ENCODE data around the gene SORCS3.

Gene SORCS3

GRCh38 chr10:105024184-105024583, 383.1 kb downstream of the SORCS3 start:
- FAIRE-seq, result no peak

GRCh38 chr10:105025092-105025491, 384.0 kb downstream of the SORCS3 start:
- no peak for FAIRE-seq

- FAIRE-seq, result no peak
Observed at GRCh38 chr10:105026566-105026965, 385.5 kb downstream of the SORCS3 start.

GRCh38 chr10:105029286-105029685, 388.2 kb downstream of the SORCS3 start:
- FAIRE-seq, result no peak

GRCh38 chr10:105037022-105037421, 395.9 kb downstream of the SORCS3 start:
- no peak for FAIRE-seq

- FAIRE-seq, result no peak
Observed at GRCh38 chr10:105041956-105042355, 400.9 kb downstream of the SORCS3 start.

GRCh38 chr10:105042906-105043552, 401.9 kb downstream of the SORCS3 start:
- FAIRE-seq, result no peak

GRCh38 chr10:105044902-105045301, 403.8 kb downstream of the SORCS3 start:
- no peak for FAIRE-seq

- no peak for FAIRE-seq
Observed at GRCh38 chr10:105056413-105056812, 415.3 kb downstream of the SORCS3 start.

GRCh38 chr10:105062951-105063350, 421.9 kb downstream of the SORCS3 start:
- FAIRE-seq, result no peak

GRCh38 chr10:105063796-105064195, 422.7 kb downstream of the SORCS3 start:
- FAIRE-seq, result no peak

GRCh38 chr10:105068497-105068896, 427.4 kb downstream of the SORCS3 start:
- no peak for FAIRE-seq

GRCh38 chr10:105070249-105070648, 429.2 kb downstream of the SORCS3 start:
- FAIRE-seq, result no peak

GRCh38 chr10:105070952-105071351, 429.9 kb downstream of the SORCS3 start:
- FAIRE-seq, result no peak

GRCh38 chr10:105071980-105072379, 430.9 kb downstream of the SORCS3 start:
- no peak for FAIRE-seq

GRCh38 chr10:105073999-105074398, 432.9 kb downstream of the SORCS3 start:
- FAIRE-seq, result no peak

GRCh38 chr10:105075031-105075430, 433.9 kb downstream of the SORCS3 start:
- no peak for FAIRE-seq

- no peak for FAIRE-seq
Observed at GRCh38 chr10:105085980-105086379, 444.9 kb downstream of the SORCS3 start.

- FAIRE-seq, result no peak
Observed at GRCh38 chr10:105094048-105094447, 453.0 kb downstream of the SORCS3 start.

- no peak for FAIRE-seq
Observed at GRCh38 chr10:105096316-105096715, 455.2 kb downstream of the SORCS3 start.

- no peak for FAIRE-seq
Observed at GRCh38 chr10:105102977-105103376, 461.9 kb downstream of the SORCS3 start.

- no peak for FAIRE-seq
Observed at GRCh38 chr10:105104297-105104696, 463.2 kb downstream of the SORCS3 start.

- FAIRE-seq, result no peak
Observed at GRCh38 chr10:105109164-105109563, 468.1 kb downstream of the SORCS3 start.

GRCh38 chr10:105112862-105113261, 471.8 kb downstream of the SORCS3 start:
- FAIRE-seq, result no peak

GRCh38 chr10:105113666-105114065, 472.6 kb downstream of the SORCS3 start:
- no peak for FAIRE-seq
